ENCODE measurements around the gene FAM171A1.

- TF ChIP-seq, protein P1, sequence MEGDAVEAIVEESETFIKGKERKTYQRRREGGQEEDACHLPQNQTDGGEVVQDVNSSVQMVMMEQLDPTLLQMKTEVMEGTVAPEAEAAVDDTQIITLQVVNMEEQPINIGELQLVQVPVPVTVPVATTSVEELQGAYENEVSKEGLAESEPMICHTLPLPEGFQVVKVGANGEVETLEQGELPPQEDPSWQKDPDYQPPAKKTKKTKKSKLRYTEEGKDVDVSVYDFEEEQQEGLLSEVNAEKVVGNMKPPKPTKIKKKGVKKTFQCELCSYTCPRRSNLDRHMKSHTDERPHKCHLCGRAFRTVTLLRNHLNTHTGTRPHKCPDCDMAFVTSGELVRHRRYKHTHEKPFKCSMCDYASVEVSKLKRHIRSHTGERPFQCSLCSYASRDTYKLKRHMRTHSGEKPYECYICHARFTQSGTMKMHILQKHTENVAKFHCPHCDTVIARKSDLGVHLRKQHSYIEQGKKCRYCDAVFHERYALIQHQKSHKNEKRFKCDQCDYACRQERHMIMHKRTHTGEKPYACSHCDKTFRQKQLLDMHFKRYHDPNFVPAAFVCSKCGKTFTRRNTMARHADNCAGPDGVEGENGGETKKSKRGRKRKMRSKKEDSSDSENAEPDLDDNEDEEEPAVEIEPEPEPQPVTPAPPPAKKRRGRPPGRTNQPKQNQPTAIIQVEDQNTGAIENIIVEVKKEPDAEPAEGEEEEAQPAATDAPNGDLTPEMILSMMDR (IDR thresholded peaks at IDR 0.05; ENCODE audit: poor library complexity), result no peak
- TF ChIP-seq EZH2 (IDR thresholded peaks at IDR 0.05; ENCODE audit: borderline replicate concordance), result no peak
These were observed 64.3 kb downstream of the FAM171A1 start for GRCh38 chr10:15306735-15307280.
